ENCODE data around the gene CDC73. TPM values are rescaled to one million over a fixed set of nuclear protein-coding genes. Genes with fewer than 3 reads are reported as not detected.
A peak's percentile ranks its signal among the peaks of the same experiment; 100 is the strongest.
"Not testable (repeated sequence)": the region's sequence is repeated elsewhere in the genome, so short reads cannot be mapped to it uniquely, and the experiment has no call there.

The CDC73 gene
- total and polyA plus RNA-seq, 7 donors: 5.3 to 30.1 (median 24.9) TPM

DNA sequence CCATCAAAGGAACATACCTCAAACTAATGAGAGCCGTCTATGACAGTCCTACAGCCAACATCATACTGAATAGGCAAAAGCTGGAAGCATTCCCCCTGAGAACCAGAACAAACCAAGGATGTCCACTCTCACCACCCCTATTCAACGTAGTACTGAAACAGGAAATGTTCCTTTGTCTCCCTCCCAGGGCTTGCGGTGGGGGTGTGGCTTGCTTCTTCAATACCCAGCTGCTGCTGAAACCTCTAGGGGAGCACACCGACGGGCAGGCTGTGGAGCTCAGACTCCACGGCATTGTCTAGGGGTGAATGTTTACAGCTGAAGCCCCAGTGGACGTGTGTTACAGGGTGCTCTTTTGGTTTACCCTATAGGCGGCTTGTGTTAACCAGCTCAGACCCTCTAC lies 95.1 kb downstream of the CDC73 start:
- H3K27ac ChIP-seq: no peak overlapping the region
- no peaks in the 10 kb centered on the region for H3K4me1 ChIP-seq
- TF ChIP-seq, protein P1, sequence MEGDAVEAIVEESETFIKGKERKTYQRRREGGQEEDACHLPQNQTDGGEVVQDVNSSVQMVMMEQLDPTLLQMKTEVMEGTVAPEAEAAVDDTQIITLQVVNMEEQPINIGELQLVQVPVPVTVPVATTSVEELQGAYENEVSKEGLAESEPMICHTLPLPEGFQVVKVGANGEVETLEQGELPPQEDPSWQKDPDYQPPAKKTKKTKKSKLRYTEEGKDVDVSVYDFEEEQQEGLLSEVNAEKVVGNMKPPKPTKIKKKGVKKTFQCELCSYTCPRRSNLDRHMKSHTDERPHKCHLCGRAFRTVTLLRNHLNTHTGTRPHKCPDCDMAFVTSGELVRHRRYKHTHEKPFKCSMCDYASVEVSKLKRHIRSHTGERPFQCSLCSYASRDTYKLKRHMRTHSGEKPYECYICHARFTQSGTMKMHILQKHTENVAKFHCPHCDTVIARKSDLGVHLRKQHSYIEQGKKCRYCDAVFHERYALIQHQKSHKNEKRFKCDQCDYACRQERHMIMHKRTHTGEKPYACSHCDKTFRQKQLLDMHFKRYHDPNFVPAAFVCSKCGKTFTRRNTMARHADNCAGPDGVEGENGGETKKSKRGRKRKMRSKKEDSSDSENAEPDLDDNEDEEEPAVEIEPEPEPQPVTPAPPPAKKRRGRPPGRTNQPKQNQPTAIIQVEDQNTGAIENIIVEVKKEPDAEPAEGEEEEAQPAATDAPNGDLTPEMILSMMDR (IDR thresholded peaks at IDR 0.05): no peak
- H3K27me3 ChIP-seq (ENCODE audit: insufficient read depth in 3 of 3, low read length in 2 of 3): no peaks in the 10 kb centered on the region
- DNase-seq (peak in 1 of 2 donors; percentile 28), ATAC-seq (no peak)
- intact Hi-C loops (cut with DNase I): no loop called here
- 73 to 83% (median 77%) methylated on average over 8 of the region's 8 CpGs for WGBS, 3 donors
- H3K36me3 ChIP-seq (ENCODE audit: insufficient read depth in 1 of 2, low read depth in 1 of 2): peaks cover 5 to 22% of the 10 kb centered on the region in 2 donors
- H3K9me3 ChIP-seq: no peaks in the 10 kb centered on the region
- H3K4me3 ChIP-seq: peak overlapping the region; percentile 1

DNA sequence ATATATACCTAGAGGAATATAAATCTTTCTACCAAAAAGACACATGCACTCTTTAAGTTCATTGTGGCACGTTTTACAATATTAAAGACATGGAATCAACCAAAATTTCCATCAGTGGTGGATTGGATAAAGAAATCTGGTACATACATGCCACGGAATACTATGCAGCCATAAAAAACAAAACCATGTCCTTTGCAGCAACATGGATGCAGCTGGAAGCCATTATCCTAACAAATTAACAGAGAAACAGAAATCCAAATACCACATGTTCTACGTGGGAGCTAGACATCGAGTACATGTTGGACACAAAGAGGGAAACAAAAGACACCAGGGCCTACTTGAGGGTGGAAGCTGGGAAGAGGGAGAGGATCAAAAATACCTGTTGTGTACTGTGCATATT lies 97.6 kb downstream of the CDC73 start:
- no peak for DNase-seq
- Histone ChIP-seq H3K4me1 (no peaks in the 10 kb centered on the region), H3K27me3 (ENCODE audit: insufficient read depth in 3 of 3, low read length in 2 of 3) (no peaks in the 10 kb centered on the region), H3K27ac (no peak overlapping the region), H3K36me3 (ENCODE audit: insufficient read depth in 1 of 2, low read depth in 1 of 2) (peaks cover 4 to 5% of the 10 kb centered on the region in 2 donors), H3K9me3 (no peaks in the 10 kb centered on the region), H3K4me3 (no peak overlapping the region)
- no peak for ATAC-seq
- intact Hi-C loops (cut with DNase I): no loop called here
- 91 to 97% (median 94%) methylated on average over 4 of the region's 4 CpGs for WGBS, 3 donors
- TF ChIP-seq, protein P1 (IDR thresholded peaks at IDR 0.05): no peak

DNA sequence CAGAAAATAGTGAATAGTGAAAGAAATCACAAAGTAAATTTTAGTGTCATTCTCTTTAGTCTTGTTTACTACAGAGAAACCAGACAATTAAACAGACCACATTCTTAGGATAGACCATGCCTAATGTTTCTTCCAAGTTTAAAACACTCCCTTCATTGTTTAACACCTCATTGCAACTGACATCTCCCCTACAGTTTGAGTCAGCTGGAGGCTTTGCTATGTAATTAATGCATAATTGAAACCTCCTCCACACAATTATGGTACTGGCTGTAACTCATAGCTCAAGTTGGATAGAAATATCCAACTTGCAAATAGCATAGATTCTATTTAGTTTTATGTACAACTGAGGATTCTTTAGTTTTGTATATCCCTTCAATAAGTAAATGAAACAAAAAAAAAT lies 99.8 kb downstream of the CDC73 start:
- DNase-seq: no peak
- H3K27me3 ChIP-seq (ENCODE audit: insufficient read depth in 3 of 3, low read length in 2 of 3): no peaks in the 10 kb centered on the region
- H3K9me3 ChIP-seq: no peaks in the 10 kb centered on the region
- H3K36me3 ChIP-seq (ENCODE audit: insufficient read depth in 1 of 2, low read depth in 1 of 2): peaks cover 0 to 5% of the 10 kb centered on the region in 2 donors
- TF ChIP-seq, protein P1 (IDR thresholded peaks at IDR 0.05): no peak
- intact Hi-C loops (cut with DNase I): no loop called here
- ATAC-seq: no peak
- H3K4me1 ChIP-seq: no peaks in the 10 kb centered on the region
- H3K4me3 ChIP-seq: no peak overlapping the region
- no peak overlapping the region for H3K27ac ChIP-seq

DNA sequence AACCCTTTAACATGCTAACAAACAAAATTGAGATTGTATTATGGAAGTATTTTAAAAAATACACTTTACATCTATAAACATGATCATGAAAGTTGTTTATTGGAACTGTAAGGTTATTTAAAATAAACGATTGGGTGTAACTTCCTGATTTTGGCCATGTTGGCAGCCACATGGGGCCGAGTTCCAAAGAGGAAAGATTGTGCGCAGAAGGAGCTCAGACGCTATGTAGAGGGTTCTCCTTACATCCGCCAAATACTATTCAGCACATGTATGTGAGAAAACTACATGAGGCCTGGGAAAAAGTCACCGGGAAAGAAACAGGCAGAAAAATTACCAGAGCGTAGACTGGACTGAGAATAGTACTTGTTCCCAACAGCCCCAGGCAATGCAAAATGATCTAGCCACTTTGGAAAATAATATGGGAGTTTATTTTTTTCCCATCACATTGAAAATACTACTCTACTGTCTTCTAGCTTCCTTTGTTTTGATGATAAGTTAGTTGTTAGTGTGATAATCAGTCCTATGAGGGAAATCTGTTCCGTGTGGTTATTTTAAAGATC lies 100.3 kb downstream of the CDC73 start:
- ATAC-seq (no peak), DNase-seq (no peak)
- 77 to 82% (median 77%) methylated on average over 8 of the region's 8 CpGs for WGBS, 3 donors
- H3K27me3 ChIP-seq (ENCODE audit: insufficient read depth in 3 of 3, low read length in 2 of 3): no peaks in the 10 kb centered on the region
- TF ChIP-seq, protein P1 (IDR thresholded peaks at IDR 0.05): no peak
- peaks cover 0 to 5% of the 10 kb centered on the region in 2 donors for H3K36me3 ChIP-seq (ENCODE audit: insufficient read depth in 1 of 2, low read depth in 1 of 2)
- H3K9me3 ChIP-seq: no peaks in the 10 kb centered on the region
- no peaks in the 10 kb centered on the region for H3K4me1 ChIP-seq
- intact Hi-C loops (cut with DNase I): no loop called here
- H3K27ac ChIP-seq: no peak overlapping the region
- no peak overlapping the region for H3K4me3 ChIP-seq

DNA sequence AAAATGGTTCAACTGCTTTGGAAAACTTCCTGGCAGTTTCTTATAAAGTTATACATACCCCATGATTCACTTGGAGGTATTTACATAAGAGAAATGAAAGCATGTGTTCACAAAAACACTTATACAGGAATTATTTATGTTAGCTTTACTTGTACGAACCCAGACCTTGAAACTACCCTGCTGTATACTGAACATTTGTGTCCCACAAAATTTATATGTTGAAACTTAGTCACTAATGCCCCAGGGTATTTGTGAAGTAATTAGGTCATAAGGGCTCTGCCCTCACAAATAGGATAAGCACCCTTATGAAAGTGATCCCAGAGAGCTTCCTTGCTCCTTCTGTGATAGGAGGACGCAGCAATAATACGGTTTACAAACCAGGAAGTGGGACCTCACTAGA lies 107.3 kb downstream of the CDC73 start:
- intact Hi-C loops (cut with DNase I): no loop called here

DNA sequence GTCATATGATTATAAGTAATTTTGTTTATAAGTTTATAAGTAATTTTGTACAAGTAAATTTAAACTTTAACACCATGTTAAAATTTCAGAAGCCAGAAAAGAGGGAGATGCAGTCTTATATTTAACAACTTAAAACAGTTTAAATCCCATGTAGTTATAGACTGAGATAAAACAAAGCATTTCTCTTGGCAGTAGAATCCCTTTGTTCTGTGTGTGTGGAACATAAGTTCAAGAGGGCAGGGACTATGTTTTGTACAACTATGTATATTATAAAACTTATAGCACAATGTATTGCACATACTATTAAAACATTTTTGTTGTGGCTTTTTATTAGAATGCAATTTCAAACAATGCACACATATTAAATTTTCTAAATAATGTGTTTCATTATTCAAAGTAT lies 109.3 kb downstream of the CDC73 start:
- H3K27ac ChIP-seq; H3K4me1 ChIP-seq; H3K9me3 ChIP-seq; ATAC-seq; intact Hi-C loops (cut with DNase I); H3K4me3 ChIP-seq; DNase-seq; H3K27me3 ChIP-seq (ENCODE audit: insufficient read depth in 3 of 3, low read length in 2 of 3): not testable (repeated sequence)
- peaks cover 5 to 28% of the 10 kb centered on the region in 2 donors for H3K36me3 ChIP-seq (ENCODE audit: insufficient read depth in 1 of 2, low read depth in 1 of 2)

More for the DNA sequence above, 107.3 kb downstream of the CDC73 start:
- Histone ChIP-seq H3K36me3 (ENCODE audit: insufficient read depth in 1 of 2, low read depth in 1 of 2) (peaks cover 3 to 15% of the 10 kb centered on the region in 2 donors), H3K27ac (no peak overlapping the region), H3K4me1 (no peaks in the 10 kb centered on the region), H3K27me3 (ENCODE audit: insufficient read depth in 3 of 3, low read length in 2 of 3) (no peaks in the 10 kb centered on the region), H3K9me3 (no peaks in the 10 kb centered on the region), H3K4me3 (no peak overlapping the region)
- TF ChIP-seq, protein P1 (IDR thresholded peaks at IDR 0.05): no peak
- ATAC-seq (no peak), DNase-seq (no peak)
- 88 to 92% (median 90%) methylated on average over 3 of the region's 3 CpGs for WGBS, 3 donors

Data from psoas muscle (tissue), 8 donors.